GM12892 (cell line): ENCODE measurements around the gene STRN4.

Source experiments
- DNase-seq: peaks from one replicate; pipeline ENCODE4 v3.0.0; 2011; ENCODE audit not compliant: insufficient read length
- FAIRE-seq: peaks from 2 replicates; lab custom pipeline; 2011; peaks lifted over from hg19 to GRCh38; lab: Jason Lieb, UNC
- POLR2A ChIP-seq: IDR thresholded peaks from 2 replicates; pipeline ENCODE4 v1.6.1; 2011; ENCODE audit warnings: low read depth, low read length, control low read depth
- POLR2AphosphoS5 ChIP-seq: IDR thresholded peaks from 2 replicates; pipeline ENCODE4 v1.6.1; 2011; ENCODE audit warnings: low read depth, low read length, control low read depth
- TAF1 ChIP-seq: IDR thresholded peaks from 2 replicates; pipeline ENCODE4 v1.6.1; 2011; ENCODE audit warnings: low read depth, mild to moderate bottlenecking, control low read depth, low read length, borderline replicate concordance

STRN4 gene

DNA sequence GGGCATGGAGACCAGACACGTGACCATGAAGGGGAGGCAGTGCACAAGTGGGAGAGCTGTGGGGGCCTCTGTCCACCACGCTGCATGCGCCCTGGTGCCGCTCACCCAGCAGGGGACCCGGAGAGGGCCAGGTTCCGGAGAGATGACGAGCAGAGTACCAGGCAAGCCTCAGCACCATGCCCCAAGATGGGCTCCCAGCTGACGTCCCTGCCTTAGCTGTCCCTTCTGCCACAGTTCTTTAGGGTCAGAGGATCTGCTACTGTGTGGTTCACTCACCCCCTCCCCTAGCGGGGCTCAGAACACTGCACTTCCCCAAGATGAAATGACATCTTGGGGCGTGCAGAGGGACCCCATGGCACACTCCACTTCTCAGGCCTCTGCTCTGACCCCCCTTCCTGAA lies 19.7 kb downstream of the STRN4 start:
- TF ChIP-seq TAF1 (no peak), POLR2A (0 out of 2 replicates have a peak, but pooled peaks have one; percentile 17)
- no peak for DNase-seq
- no peak for FAIRE-seq

DNA sequence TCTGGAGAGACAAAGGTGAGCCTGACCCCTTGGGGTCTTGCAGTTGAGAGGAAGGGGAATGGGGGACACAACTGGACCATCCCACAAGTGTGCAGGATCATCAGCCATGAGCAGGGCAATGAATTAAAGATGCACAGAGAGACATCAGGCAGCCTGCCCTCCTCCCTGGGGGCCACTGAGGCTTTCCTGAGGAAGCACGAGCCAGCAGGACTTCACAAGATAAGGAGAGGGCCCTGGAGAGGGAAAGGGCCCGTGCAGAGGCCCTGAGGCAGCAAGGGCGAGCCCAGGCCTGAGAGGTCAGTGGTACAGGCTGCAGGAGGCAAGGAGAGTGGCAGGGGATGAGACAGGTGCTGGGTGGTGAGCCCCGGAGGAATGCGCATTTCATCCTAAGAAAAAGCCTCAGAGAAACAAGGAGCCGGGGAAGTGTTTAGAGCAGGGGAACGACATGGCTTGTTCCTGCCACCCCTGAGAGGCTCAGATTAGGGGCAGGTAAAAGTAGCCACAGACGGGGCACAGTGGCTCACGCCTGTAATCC lies 20.3 kb downstream of the STRN4 start:
- FAIRE-seq, result no peak
- no peak for TF ChIP-seq POLR2A
- no peak for TF ChIP-seq POLR2AphosphoS5
- TF ChIP-seq TAF1, result no peak
- no peak for DNase-seq

DNA sequence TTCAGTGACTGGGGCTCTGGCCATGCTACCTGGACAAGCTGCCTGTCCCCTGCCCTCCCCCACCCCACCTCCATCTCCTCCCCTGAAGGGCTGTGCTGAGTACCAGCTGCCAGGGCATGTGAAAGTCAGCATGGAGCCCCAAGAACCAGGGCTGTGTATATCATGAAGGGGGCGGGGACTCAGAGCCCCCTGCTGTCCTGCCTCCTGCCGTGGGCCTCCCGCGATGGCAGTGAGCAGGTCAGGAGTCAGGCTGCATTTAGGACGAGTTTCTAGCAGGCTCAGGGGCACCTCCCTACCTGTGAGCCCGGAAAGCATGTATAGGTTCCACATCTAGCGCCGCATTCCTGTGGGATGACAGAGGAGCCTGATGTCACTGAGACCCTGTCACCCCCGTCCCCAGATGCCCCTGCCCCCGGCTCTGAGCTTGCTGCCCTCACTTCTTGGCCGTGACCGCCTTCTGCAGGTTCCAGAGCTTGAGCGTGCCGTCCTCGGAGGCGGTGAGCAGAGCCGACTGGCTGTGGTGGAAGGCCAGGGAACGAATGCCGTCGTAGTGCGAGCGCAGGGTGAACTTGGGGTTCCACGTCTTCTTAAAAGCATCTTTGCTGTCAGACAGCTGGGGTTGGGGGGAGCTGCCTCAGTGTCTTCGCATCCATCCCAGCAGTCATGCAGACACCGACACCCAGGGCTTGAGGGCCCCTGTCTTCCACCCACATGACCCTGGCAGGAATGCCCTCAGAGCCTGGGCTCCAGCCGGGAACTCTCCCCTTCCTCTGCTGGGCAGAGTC lies 21.0 kb downstream of the STRN4 start:
- FAIRE-seq, result no peak
- TF ChIP-seq TAF1 (no peak), POLR2A (no peak), POLR2AphosphoS5 (no peak)
- DNase-seq, result no peak

DNA sequence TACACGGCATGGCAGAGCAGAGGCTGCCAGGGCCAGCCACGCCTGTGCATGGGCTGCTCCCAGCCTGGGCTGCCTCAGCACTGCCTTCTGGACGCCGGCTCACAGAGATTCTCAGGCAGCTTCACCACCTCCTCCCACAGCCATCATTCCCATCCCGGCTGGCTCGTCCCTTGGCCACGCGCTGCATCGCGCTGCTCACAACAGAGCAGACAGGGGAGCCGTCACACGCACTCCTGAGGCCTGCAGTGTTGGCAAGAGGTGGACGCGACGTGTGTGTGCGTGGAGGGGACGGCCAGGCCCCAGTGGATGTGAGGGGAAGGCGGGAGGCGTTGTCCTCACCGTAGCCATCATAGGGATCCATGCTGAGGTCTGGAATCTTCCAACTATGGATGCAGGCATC lies 21.8 kb downstream of the STRN4 start:
- no peak for FAIRE-seq
- TF ChIP-seq TAF1 (no peak), POLR2AphosphoS5 (no peak), POLR2A (peak; percentile 27; the same call in 1 of the 2 replicates)
- DNase-seq, result no peak

DNA sequence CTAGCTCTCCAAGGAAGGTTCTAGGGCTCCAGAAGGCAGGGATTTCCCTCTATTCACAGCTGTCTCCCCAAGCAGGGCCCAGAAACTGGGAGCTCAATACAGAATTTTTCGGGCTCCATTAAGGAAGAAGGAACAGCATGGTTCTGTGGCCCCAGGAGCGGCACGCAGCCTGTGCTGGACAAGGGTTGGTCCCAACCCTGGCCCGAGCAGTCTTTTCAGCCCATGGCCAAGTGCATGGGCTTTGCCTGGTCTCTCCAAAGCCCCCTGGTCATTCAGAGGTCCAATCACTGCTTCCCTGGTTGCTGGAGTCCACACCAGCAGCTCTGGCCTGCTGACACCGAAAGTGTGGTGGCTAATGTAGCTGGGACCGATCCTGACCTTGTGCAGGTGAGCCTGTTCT lies 22.8 kb downstream of the STRN4 start:
- TF ChIP-seq TAF1, result no peak
- TF ChIP-seq POLR2A, result no peak
- no peak for TF ChIP-seq POLR2AphosphoS5
- no peak for FAIRE-seq
- no peak for DNase-seq

DNA sequence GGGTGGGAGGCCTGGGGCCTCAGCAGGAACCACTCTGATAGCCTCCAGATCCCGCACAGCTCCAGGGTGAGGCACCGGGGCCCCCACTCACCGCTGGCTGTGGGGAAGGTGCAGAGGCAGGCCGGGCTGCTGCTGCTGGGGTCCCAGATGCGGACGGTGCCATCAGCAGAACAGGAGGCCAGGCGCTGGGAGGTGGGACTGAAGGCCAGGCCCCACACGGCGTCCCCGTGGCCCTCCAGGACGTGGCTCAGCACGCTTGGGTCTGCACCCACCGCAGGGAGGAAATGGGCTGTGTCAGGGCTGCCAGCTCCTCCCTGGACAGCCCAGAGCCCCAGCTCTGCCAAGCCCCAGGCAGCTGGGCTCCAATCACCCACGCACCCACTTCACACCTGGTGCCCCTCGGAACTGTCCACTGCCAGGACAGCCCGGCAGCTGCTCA lies 23.2 kb downstream of the STRN4 start:
- FAIRE-seq (no peak), DNase-seq (no peak)
- no peak for TF ChIP-seq POLR2AphosphoS5
- TF ChIP-seq POLR2A, result 0 out of 2 replicates have a peak, but pooled peaks have one; percentile 34

DNA sequence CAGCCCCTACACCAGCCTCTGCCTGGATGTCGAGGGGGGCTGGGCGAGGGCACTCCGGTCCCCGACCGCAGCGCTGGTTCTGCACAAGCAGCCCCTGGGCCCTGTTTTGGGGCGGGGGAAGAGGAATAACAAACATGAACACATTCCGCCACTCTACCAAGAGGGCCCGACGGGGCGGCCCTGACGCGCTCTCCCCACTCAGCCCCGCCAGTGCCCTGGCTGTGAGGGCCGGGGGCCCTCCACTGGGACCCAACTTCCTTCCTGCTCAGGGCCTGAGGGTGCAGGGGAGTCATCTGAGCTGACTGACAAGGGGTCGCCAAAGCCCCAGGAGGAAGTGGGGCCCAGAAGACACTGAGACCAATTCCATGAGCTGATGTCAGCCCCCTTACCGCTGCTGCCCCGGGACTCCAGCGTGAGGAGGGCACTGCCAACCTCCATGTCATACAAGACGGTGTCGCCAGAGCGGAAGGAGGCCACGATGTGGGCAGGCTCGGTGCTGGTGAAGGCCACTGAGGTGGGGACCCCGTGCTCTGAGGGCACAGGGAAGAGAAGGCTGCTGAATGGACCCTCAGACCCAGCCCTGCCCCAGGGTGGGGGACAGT lies 23.7 kb downstream of the STRN4 start:
- DNase-seq, result no peak
- no peak for FAIRE-seq
- no peak for TF ChIP-seq POLR2A

DNA sequence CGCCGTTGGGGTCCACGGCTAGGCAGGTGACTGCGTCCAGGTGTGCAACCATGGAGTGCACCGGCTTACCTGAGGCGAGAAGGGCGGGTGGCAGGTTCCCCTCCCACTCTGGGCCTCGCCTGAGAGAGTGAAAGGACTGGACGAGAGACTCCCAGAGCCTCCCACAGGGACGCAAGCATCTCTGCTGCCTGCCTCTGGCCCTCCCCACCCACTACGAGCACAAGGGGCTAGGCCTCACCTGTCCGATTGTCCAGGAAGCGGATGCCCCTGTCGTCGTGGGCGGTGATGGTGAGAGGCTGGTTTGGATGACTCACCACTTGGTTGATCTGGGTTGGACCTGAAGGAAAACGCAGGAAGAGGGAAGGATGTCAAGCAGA lies 24.3 kb downstream of the STRN4 start:
- FAIRE-seq, result no peak
- TF ChIP-seq POLR2AphosphoS5, result no peak
- no peak for TF ChIP-seq TAF1
- no peak for TF ChIP-seq POLR2A

DNA sequence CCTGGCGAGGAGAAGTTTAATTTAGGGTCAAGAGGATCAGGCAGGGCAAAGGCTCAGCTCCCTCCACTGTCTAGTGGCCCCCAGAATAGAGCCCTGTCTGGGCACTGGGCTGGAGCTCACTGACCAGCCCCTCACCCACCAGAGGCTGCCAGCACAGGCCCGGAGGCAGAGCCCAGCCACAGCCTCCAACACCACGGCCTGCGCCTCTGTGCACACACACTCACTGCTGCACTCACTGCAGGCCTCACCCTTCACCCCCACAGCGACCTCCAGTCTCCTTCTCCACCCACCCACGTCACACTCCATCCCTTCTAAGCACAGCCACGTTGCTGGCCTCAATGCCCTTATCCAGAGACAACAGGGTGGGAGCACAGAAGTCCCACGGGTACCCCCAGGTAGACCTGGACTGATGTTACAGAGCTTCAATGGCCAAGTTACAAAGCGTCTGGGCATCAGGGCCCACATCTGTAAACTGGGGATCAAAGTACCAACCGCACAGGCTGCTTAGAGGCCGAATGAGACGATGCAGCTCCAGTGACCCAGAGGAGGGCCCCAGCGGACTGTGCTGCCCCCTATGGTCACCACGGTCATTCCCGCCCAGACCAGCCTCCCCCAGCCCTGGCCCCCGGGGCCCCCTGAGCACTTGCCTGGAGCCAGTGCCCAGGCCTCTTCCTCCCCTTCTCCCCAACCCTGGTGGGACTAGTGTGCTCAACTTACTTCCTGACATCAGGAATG lies 24.8 kb downstream of the STRN4 start:
- TF ChIP-seq TAF1 (no peak), POLR2A (no peak), POLR2AphosphoS5 (no peak)
- DNase-seq (no peak), FAIRE-seq (no peak)

More for the DNA sequence above, 24.3 kb downstream of the STRN4 start:
- DNase-seq, result no peak

DNA sequence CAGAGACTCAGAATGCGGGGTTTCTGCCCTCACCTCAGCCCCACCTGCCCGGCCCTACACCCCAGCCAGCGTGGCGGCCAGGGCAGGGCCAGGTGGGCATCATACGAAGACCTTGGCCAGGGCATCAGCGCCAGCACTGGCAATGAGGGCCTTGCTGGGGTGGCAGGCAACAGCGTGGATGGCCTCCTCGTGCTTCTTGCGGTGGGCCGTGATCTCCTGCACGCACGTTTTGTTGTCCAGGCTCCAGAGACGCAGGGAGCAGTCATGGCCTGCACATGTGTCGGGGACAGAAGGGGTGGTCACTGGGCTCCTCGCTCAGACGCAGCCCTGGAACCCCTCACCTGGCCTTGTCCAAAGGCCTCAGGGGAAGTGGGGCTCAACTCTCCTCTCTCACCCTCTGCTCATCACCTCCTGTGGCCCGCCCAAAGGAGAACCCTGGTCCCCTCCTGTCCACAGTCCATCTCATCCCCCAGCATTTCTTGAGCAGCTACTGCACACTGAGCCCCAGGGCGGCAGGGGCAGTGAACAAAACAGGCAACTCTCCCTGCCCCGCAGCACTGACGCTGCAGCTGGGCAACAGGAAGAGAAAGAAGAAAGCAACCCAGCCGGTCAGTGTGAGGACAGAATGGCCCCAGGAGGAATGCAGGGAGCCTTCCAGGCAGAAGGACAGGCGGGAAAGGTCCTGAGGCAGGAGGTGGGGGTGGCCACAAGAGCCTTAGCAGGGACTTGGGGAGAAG lies 25.6 kb downstream of the STRN4 start:
- TF ChIP-seq POLR2A (no peak), POLR2AphosphoS5 (no peak), TAF1 (no peak)
- no peak for DNase-seq
- no peak for FAIRE-seq
